WTC11 (cell line): Measurements from ENCODE around the gene STX8. TPM values are rescaled to one million over a fixed set of nuclear protein-coding genes. Genes with fewer than 3 reads are reported as not detected.

Experiments
- ATAC-seq: fragments of 200-7000 bp; cut with Tn5 transposase; 2 replicates; pipeline ENCODE4 v1.10.0; 2021; ENCODE audit warnings: mild to moderate bottlenecking, moderate library complexity
- CTCF ChIA-PET: fragments of 300-600 bp; sonication (Branson Sonifier 250); formaldehyde crosslinking; loops from one replicate; lab custom pipeline; 2021; ENCODE audit warnings: antibody characterized with exemption; lab: Charles Lee
- POLR2A ChIA-PET: fragments of 350-600 bp; sonication (Branson Sonifier 250); formaldehyde crosslinking; loops from one replicate; lab custom pipeline; 2021; ENCODE audit warnings: antibody characterized with exemption; lab: Charles Lee
- DNase-seq: peaks from one replicate; pipeline ENCODE4 v3.0.0; 2021; ENCODE audit warnings: low spot score
- H3K27ac Mint-ChIP-seq: 2 replicates; pipeline ENCODE4 v1.8.0; 2021; ENCODE audit warnings: mixed read lengths
- H3K27me3 Mint-ChIP-seq: 2 replicates; pipeline ENCODE4 v1.8.0; 2021; ENCODE audit warnings: low read depth, mild to moderate bottlenecking, moderate library complexity, mixed read lengths
- H3K36me3 Mint-ChIP-seq: 2 replicates; pipeline ENCODE4 v1.8.0; 2021; ENCODE audit warnings: mixed read lengths
- H3K4me1 Mint-ChIP-seq: 2 replicates; pipeline ENCODE4 v1.8.0; 2022; ENCODE audit warnings: mixed read lengths
- H3K4me3 Mint-ChIP-seq: 2 replicates; pipeline ENCODE4 v1.8.0; 2021; ENCODE audit warnings: mild to moderate bottlenecking, moderate library complexity, mixed read lengths
- H3K9me3 Mint-ChIP-seq: 2 replicates; pipeline ENCODE4 v1.8.0; 2021; ENCODE audit warnings: mixed read lengths
- ATF3 ChIP-seq: sonication (generic); formaldehyde crosslinking; conservative IDR thresholded peaks from 2 replicates; pipeline ENCODE4 v1.8.1; 2022; ENCODE audit warnings: mild to moderate bottlenecking, missing genetic modification reagents
- ATF6 ChIP-seq: sonication (generic); formaldehyde crosslinking; IDR thresholded peaks from 2 replicates; pipeline ENCODE4 v1.8.1; 2023; ENCODE audit warnings: mild to moderate bottlenecking, missing genetic modification reagents
- CDX4 ChIP-seq: fragments of 250-450 bp; sonication (Bioruptor Pico); IDR thresholded peaks from 2 replicates; pipeline ENCODE4 v1.9.0; 2021; ENCODE audit warnings: moderate library complexity, mild to moderate bottlenecking, inconsistent platforms, borderline replicate concordance
- E2F4 ChIP-seq: sonication (generic); formaldehyde crosslinking; IDR thresholded peaks from 2 replicates; pipeline ENCODE4 v1.8.1; 2022; ENCODE audit warnings: low read depth, mild to moderate bottlenecking, moderate library complexity, missing genetic modification reagents, borderline replicate concordance
- GABPB1 ChIP-seq: sonication (generic); formaldehyde crosslinking; IDR thresholded peaks from 2 replicates; pipeline ENCODE4 v1.8.1; 2023; ENCODE audit warnings: mild to moderate bottlenecking, missing genetic modification reagents
- GRHL2 ChIP-seq: fragments of 250-450 bp; sonication (Bioruptor Pico); IDR thresholded peaks from 2 replicates; pipeline ENCODE4 v1.8.0; 2022; ENCODE audit warnings: mild to moderate bottlenecking, moderate library complexity; ENCODE audit not compliant: insufficient replicate concordance, severe bottlenecking
- HMGXB4 ChIP-seq: sonication (generic); formaldehyde crosslinking; IDR thresholded peaks from 2 replicates; pipeline ENCODE4 v1.8.1; 2023; ENCODE audit warnings: mild to moderate bottlenecking, moderate library complexity, missing genetic modification reagents
- IRF1 ChIP-seq: sonication (generic); formaldehyde crosslinking; IDR thresholded peaks from 2 replicates; pipeline ENCODE4 v1.8.0; 2023; ENCODE audit warnings: missing genetic modification reagents
- MAX ChIP-seq: sonication (generic); formaldehyde crosslinking; IDR thresholded peaks from 2 replicates; pipeline ENCODE4 v1.8.0; 2022; ENCODE audit warnings: mild to moderate bottlenecking, missing genetic modification reagents
- MXD4 ChIP-seq: fragments of 250-450 bp; sonication (Bioruptor Pico); IDR thresholded peaks from 2 replicates; pipeline ENCODE4 v1.8.0; 2021; ENCODE audit warnings: mild to moderate bottlenecking, moderate library complexity, borderline replicate concordance
- PRRX2 ChIP-seq: fragments of 250-450 bp; sonication (Bioruptor Pico); IDR thresholded peaks from 2 replicates; pipeline ENCODE4 v1.8.0; 2021; ENCODE audit warnings: mild to moderate bottlenecking
- TCF7 ChIP-seq: sonication (generic); formaldehyde crosslinking; IDR thresholded peaks from 2 replicates; pipeline ENCODE4 v1.8.0; 2022; ENCODE audit warnings: mild to moderate bottlenecking, low read depth, missing genetic modification reagents, moderate library complexity
- TEAD4 ChIP-seq: sonication (generic); formaldehyde crosslinking; IDR thresholded peaks from 2 replicates; pipeline ENCODE4 v1.8.0; 2022; ENCODE audit warnings: mild to moderate bottlenecking, missing genetic modification reagents
- TP53 ChIP-seq: sonication (generic); formaldehyde crosslinking; IDR thresholded peaks from 2 replicates; pipeline ENCODE4 v1.8.1; 2023; ENCODE audit warnings: mild to moderate bottlenecking, missing genetic modification reagents
- USF2 ChIP-seq: sonication (generic); formaldehyde crosslinking; IDR thresholded peaks from 2 replicates; pipeline ENCODE4 v1.8.1; 2023; ENCODE audit warnings: mild to moderate bottlenecking, missing genetic modification reagents, moderate library complexity
- ZNF121 ChIP-seq: sonication (generic); formaldehyde crosslinking; IDR thresholded peaks from 2 replicates; pipeline ENCODE4 v1.8.0; 2023; ENCODE audit warnings: missing genetic modification reagents
- ZNF219 ChIP-seq: sonication (generic); formaldehyde crosslinking; IDR thresholded peaks from 2 replicates; pipeline ENCODE4 v1.8.0; 2023; ENCODE audit warnings: missing genetic modification reagents, mild to moderate bottlenecking, borderline replicate concordance
- ZNF512 ChIP-seq: sonication (generic); formaldehyde crosslinking; IDR thresholded peaks from 2 replicates; pipeline ENCODE4 v1.8.1; 2022; ENCODE audit warnings: missing genetic modification reagents, borderline replicate concordance
- ZSCAN18 ChIP-seq: fragments of 250-450 bp; sonication (Bioruptor Pico); IDR thresholded peaks from 2 replicates; pipeline ENCODE4 v2.1.2; 2022; ENCODE audit warnings: mild to moderate bottlenecking, moderate library complexity
- total RNA-seq: library from RNA; stranded (reverse); gene quantifications from 3 replicates; pipeline ENCODE4 v1.2.3, GENCODE V29; 2021

The STX8 gene
- total RNA-seq, 1 experiment from 2014 or later: 39.9 TPM

- no peaks in the 10 kb centered on the region for H3K36me3 Mint-ChIP-seq
- H3K27me3 Mint-ChIP-seq: no peaks in the 10 kb centered on the region
Measured at GRCh38 chr17:9204637-9205329, 370.8 kb downstream of the STX8 start.

GRCh38 chr17:9203771-9204425, 371.7 kb downstream of the STX8 start:
- Mint-ChIP-seq H3K4me1 (0 out of 2 replicates have a peak, but pooled peaks cover 4% of the 10 kb centered on the region), H3K36me3 (no peaks in the 10 kb centered on the region), H3K4me3 (no peak overlapping the region), H3K27me3 (no peaks in the 10 kb centered on the region; the same call in 1 of the 2 replicates), H3K27ac (no peak overlapping the region), H3K9me3 (peaks cover 7% of the 10 kb centered on the region)
- no peak for DNase-seq
- CTCF ChIA-PET: no interaction called here
- POLR2A ChIA-PET: no interaction called here
- no peak for ATAC-seq
- TF ChIP-seq ATF6 (CRISPR knock-in tag): no peak
- no peak for TF ChIP-seq MAX (CRISPR knock-in tag)
- no peak for TF ChIP-seq ATF3 (CRISPR knock-in tag)
- no peak for TF ChIP-seq ZNF512 (CRISPR knock-in tag)
- no peak for TF ChIP-seq MXD4 (CRISPR knock-in tag)
- no peak for TF ChIP-seq USF2 (CRISPR knock-in tag)
- no peak for TF ChIP-seq GRHL2
- TF ChIP-seq HMGXB4 (CRISPR knock-in tag): no peak
- no peak for TF ChIP-seq CDX4 (CRISPR knock-in tag)
- no peak for TF ChIP-seq PRRX2
- TF ChIP-seq ZNF219 (CRISPR knock-in tag): no peak
- TF ChIP-seq TP53 (CRISPR knock-in tag): no peak

More at GRCh38 chr17:9204637-9205329, 370.8 kb downstream of the STX8 start:
- H3K27ac Mint-ChIP-seq: no peak overlapping the region
- no peak for DNase-seq
- no peak overlapping the region for H3K4me3 Mint-ChIP-seq
- H3K9me3 Mint-ChIP-seq: peaks cover under 1% of the 10 kb centered on the region
- CTCF ChIA-PET: interaction anchor here (2.7 kb wide), 1 partner anchor 42 kb away, joined by 6 read pairs; no protein-coding TSS in a partner anchor
- H3K4me1 Mint-ChIP-seq: 0 out of 2 replicates have a peak, but pooled peaks cover 4% of the 10 kb centered on the region
- TF ChIP-seq TCF7 (CRISPR knock-in tag) (no peak), ZNF121 (no peak), IRF1 (no peak), ZSCAN18 (CRISPR knock-in tag) (no peak), PRRX2 (no peak), GABPB1 (no peak), TEAD4 (no peak), E2F4 (CRISPR knock-in tag) (no peak)
- ATAC-seq: no peak
- POLR2A ChIA-PET: interaction anchor here (1.4 kb wide), 1 partner anchor 9 kb away, joined by 3 read pairs; no protein-coding TSS in a partner anchor
